Ureter (tissue), 1 donor: ENCODE results near the gene CBFA2T3. TPM values are rescaled to one million over a fixed set of nuclear protein-coding genes. Genes with fewer than 3 reads are reported as not detected.
"Not testable (repeated sequence)": the region's sequence is repeated elsewhere in the genome, so short reads cannot be mapped to it uniquely, and the experiment has no call there.

Experiments
- DNase-seq: peaks from one replicate; pipeline ENCODE4 v3.0.0-alpha.2; 2020; ENCODE audit warnings: low spot score
- total RNA-seq: library from RNA; stranded (reverse); gene quantifications from one replicate; pipeline ENCODE4 v1.2.4, GENCODE V29; 2023
- donor health status: DM: yes; HTN: yes; CAD: no.

Gene CBFA2T3
- 11.2 TPM for total RNA-seq

DNA sequence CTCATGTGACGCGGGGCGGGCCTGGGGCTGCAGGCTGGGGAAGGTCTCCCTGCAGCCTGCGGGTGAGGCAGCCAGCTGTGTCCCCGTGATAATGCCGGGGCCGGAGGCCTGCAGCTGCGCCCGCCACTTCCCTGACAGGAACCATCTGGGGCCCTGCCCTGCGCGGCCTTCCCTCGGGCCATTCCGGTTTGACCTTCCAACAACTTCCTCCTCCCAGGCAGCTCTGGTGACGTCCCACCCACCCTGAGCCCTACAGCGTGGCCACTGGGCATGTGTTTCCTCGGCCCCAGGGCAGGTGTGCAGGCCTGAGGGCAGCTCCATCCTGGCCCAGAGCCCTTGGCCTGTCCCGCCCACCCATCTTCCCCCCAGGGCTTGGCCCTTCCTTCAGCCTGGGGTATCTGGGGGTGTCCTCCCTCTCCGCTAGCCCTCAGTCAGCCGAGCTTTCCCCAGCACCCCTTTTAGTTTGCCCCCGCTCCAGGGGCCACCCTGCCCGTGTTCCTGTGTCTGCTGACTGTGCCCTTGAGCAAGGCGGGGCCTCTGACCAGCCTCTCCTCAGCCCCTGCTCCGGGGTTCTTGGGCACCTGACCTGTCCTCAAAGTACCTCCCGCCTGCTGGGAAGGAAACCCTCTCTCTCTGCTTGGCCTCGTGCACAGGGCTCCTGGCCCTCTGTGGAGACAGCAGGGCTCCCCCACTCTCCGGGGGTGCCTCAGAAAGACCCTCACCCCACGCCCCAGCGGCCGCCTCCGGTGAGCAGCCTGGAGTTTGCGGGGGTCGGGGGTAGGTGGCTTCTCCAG is at the start of gene CBFA2T3:
CBFA2T3 (minus strand) TSS at position 190 of the 794 bp plus-strand sequence. CDS start 400 bp downstream, outside the sequence.
- peak; percentile 67 for DNase-seq

DNA sequence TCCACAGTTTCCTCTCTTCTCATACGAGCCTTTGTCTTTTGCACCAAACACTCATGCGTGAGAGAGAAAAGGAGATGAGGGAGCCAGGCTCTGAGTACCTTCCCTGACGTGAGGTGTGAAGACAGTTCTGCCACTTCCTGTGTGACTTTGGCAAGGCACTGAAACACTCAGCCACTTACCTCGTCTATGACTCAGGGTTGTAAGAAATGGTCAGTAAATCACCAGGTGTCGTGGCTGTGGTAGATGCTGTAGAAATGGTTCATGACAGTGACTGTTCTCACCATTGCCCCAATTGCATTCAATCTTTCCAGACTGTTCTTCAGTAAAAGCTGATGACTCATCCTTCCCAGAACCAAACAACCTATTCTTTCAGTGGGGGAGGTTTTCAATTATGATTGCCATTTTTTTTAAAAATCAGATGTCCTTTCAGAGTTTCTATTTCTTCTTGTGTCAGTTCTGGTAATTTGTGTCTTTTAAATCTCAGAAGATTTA is 49.2 kb upstream of the CBFA2T3 start:
- DNase-seq = no peak

DNA sequence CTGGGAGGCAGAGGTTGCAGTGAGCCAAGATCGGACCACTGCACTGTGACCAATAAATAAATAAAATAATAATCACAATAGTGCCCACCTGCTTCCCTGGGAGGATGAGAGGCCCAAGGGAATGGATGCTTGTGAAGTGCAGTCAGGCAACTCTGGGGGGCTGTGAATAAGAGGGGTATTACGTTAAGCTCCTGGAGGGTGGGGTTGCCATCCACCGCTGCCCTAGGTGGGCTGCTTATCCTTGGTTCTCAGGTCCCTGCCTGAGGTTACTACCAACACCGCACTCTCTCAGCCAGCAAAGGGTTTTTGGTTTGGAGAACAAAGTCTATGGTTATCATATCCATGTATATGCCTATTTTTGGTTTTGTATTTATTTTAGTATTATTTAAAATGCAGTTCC is 48.6 kb upstream of the CBFA2T3 start:
- DNase-seq = no peak

DNA sequence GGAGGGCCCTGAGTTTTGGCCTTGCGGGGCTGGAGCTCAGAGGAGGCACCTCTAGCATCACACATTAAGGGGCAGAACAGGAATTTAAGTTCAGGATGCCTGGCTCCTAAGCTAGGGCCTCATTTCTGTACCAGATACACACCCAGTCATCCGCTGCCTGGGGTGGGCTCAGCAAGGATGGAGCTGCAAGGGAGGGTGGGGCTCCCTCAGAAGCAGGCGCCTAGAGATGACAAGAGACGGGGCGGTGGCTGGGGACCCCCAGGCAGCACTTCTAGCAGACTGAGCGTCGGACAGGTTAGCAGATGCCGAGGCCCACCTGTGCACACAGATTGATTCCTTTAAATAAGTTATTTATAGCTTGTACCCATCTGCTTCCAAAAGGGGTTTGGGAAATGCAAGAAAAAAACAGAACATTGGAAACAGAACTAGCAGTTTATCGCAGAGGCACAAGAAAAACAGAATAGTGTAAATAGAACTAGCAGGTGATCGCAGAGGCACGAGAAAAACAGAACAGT is 47.6 kb upstream of the CBFA2T3 start:
- no peak for DNase-seq

DNA sequence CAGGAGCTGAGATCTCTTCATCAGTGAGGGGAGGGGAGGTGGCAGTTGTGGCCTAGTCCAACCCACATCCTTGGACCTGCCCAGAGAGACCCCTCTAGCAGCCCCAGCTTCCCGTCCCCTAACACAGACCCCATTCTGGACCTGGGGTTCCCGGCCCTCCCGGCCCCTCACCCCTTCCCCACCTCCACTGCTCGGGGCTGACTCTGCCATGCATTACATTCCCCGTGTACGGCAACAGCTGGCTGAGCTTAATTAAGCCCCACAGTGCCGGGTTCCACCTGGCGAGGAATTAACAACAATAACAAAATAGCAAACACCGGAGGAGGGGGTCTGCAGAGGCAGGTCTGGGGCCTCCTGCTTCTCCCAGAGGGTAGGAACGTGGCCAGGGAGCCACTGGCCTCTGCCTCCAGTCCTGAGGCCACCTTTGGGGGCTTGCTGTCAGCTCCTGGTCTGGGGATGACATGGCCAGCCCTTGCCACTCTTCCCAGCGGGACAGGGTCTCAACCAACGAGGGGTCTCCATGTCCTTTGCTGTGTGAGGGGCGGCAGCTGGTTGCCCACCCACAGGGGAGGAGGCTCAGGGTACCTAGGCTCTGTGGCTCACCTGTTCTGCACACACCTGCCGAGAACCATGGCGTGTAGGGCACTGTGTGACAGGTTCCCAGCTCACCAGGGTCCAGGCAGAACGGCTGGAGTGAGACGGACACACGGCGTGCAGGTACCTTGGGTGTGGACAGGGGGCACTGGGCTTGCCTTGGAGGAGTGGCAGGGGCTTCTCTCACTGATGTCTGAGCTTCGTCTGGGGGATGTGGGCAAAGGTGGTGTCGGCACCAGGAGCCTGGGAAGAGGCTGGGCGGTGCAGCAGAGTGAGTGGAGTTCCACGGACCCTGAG is 46.9 kb upstream of the CBFA2T3 start:
- no peak for DNase-seq

DNA sequence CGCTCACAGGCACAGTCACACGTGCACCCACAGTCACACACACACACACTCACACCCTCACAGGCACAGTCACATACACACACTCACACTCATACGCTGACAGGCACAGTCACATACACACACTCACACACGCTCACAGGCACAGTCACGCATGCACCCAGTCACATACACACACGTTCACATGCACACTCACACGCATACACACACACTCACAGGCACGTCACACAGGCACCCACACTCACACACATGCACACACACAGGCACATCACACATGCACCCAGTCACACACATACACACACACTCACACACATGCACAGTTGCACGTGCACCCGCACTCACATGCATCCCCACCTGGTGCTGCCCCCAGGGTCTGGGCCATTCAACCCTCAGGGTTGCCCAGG is 46.1 kb upstream of the CBFA2T3 start:
- no peak for DNase-seq

DNA sequence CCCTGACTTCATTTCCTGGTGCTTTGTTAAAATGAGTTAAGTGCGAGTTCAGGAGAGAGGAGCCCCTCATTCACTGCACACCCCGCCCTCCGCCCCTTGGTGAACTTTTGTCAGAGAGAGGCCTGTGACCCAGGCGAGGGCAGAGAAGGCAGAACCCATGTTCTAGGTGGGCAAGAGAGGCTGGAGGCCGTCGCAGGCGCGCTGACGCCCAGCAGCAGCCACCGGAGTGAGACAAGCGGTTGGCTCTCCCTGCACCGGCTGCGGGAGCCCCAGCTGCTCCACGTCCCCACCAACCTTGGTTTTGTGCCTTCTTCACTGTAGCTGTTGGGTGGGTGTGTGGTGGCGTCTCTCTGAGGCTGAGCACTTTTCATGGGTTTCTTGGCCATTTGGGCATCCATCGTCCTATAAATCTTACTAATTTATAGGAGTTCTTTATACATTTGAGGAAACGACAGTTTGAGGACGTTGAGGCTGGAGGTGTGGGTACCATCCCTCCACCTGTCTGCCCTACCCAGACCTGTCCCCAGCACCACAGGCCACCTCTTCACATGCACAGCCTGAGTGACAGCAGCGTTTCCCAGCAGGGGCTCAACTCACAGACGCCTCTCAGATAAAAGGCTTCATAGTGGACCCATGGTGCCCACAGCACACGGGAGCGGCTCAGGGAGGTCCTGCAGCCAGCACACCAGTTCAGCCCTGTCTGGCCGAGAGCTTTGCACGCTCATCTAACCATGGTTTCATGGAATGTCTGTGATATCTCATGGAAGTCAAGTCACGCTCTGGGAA is 45.2 kb upstream of the CBFA2T3 start:
- DNase-seq = no peak

DNA sequence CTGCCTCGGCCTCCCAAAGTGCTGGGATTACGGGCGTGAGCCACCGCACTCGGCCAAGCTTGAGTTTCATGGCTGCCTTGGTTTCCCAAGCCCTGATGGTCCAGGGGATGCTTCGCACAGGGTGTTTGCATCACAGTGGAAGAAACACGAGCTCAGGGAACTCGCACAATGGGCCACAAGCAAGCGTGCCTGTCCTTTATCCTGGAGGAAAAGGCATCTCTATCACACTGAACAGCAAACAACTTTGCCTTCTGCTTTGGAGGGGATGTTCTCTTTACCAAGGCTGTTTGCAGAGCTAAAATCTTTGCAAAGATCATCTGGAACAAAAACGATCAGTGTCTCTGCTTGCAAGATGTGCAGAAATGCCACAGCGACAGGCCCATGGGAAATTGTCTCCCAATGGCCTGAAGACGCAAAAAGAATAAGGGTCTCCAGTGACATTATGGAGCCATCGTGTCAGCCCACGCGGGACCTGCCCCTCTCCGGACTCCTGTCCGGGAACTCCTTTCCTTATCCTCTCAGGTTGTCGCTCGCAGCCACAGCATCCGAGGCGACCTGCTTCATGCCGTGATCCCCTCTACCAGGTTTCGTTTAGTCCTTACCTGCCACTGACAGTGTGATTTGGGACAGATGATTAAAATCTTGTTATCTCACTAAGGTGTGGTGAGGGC is 44.1 kb upstream of the CBFA2T3 start:
- no peak for DNase-seq

DNA sequence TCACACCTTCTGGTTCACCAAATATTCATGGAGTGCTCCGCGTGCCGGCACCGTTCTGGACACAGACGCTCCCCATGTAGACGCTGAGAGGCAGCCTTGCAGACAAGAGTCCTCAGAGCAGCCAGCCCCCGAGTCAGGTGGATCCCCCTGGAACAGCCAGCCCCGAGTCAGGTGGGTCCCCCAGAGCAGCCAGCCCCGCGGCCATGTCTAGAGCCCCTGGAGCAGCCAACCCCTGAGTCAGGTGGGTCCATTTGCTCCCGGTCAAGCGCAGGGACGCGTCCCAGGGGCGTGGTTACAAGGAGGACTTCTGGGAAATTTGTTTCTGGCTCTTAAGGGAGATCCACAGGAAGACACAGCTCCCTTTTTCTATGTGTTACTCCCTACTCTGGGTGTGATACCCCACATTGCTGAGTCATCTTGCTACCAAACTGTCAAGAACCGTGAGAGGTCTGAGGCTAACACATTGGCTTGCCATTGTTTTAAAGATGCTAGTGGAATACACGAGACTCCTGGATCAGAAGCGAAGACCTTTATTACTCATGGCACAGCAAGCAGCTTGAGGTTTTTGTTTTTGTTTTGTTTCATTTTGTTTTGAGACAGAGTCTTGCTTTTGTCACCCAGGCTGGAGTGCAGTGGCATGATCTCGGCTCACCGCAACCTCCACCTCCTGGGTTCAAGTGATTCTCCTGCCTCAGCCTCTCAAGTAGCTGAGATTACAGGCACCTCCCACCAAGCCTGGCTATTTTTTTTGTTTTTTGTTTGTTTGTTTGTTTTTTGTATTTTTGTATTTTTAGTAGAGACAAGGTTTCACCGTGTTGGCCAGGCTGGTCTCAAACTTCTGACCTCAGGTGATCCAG is 43.3 kb upstream of the CBFA2T3 start:
- no peak for DNase-seq

DNA sequence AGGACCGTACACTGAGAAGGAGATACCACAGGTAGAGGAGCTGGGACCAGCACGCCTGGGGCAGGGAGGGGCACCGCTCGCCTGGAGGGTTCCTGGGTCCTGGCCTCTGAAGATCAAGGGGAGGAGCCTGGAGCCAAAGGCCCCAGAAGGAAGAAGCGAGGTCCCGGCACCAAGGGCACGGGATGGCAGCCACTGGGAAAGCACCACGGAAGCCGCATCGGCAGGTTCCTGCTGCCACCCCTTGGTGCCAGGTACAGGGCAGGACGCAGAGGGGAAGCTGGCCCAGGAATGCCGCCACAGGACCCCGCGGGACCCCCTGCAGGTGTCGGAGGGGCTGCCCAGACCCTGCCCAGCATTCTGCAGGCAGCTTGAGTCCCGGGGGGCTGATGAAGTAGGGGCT is 42.5 kb upstream of the CBFA2T3 start:
- DNase-seq = no peak

DNA sequence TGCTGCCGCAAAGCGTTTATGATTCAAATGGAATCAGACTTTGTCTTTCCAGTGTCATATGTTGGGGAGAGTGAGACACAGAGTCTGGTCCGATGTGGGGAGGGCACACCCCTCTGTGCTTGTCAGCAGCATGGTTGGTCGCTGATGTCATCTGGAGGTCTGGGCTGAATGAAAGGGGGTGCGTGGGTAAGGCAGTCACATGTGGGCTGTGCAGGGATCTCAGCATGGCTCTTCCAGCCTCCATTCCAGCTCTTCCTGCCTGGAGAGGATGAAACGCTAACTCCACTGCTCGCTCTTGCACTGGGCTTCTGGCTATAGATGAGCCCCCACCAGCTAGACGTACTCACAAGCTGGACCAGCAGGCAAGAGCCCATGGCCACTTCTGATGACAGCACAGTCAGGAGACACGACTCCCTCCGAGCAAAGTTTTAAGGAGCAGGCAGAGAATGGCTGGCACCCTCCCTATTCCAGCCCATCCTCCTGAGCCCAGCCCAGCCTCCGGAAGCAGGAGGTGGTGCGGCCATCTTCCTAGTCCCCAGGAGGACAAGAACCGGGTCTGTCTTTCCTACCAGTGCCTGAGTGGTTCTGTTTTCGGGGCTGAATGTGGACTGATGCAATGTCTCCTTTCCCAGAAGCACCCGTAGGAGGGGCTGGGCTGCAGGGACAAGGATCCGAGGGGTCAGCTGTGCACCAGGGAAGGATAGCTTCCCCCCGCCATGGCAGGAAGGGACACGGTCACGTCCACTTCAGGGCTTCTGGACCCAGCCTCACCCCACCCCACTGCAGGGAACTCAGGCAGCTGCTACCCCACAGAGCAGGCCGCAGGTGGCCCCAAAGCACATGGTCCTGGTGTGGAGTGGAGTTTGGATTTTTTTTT is 41.5 kb upstream of the CBFA2T3 start:
- no peak for DNase-seq

DNA sequence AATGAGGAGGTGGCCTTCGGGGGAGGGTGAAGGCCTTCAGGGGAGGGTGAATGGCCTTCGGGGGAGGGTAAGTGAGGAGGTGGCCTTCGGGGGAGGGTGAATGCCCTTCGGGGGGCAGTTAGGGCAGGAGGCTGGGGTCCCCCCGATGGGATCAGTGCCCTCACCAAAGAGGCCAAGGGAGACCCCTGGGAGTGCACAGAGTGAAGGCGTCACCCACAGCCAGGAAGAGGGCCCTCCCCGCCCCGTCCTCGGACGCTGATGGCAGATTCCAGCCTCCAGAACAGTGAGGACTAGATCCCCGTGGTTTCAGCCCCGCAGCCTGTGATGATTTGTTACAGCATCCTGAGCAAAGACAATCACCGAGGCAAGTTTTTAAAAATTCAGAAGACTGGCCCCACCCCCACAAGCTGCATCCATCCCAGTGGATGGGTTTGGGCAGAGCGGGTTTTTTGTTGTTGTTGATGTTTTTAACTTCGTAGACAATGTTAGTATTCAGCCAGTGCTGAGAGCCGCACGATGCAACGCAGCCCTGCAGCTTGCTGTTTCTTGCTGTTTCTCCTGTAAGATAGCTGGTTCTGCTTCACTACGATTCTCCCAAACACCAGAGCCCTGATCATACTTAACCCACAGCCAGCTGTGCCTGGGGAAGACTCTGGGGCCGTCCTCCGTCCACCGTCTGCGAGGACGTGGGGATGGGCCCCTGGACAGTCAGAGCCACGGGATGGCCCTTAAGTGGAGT is 40.7 kb upstream of the CBFA2T3 start:
- DNase-seq = no peak

DNA sequence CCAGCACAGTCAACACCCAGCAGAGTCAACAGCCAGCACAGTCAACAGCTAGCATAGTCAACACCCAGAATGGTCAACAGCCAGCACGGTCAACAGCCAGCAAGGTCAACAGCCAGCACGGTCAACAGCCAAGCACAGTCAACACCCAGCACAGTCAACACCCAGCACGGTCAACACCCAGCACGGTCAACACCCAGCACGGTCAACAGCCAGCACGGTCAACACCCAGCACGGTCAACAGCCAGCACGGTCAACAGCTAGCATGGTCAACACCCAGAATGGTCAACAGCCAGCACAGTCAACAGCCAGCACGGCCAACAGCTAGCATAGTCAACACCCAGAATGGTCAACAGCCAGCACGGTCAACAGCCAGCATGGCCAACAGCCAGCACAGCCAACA is 39.6 kb upstream of the CBFA2T3 start:
- DNase-seq = not testable (repeated sequence)

DNA sequence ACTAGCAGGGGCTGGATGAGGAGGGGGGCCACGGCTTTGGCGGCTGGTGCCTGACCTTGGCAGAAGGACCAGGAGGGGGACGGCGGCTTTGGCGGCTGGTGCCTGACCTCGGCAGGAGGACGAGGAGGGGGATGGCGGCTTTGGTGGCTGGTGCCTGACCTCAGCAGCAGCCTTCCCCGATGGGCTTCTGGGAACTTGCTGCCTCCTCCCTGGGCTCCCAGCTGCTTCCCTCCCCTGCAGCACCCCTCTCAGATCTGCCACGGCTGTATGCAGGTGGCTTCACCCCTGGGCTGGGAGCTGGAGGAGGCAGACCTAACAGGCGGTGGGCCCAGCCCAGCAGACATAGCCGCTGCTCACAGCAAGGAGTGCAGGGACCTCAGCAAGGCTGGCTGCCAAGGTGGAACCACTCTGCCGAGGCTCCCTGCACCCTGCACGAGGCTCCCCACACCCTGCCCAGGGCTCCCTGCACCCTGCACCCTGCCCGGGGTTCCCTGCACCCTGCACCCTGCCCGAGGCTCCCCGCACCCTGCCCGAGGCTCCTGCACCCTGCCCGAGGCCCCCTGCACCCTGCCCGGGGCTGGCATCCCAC is 38.4 kb upstream of the CBFA2T3 start:
- no peak for DNase-seq

DNA sequence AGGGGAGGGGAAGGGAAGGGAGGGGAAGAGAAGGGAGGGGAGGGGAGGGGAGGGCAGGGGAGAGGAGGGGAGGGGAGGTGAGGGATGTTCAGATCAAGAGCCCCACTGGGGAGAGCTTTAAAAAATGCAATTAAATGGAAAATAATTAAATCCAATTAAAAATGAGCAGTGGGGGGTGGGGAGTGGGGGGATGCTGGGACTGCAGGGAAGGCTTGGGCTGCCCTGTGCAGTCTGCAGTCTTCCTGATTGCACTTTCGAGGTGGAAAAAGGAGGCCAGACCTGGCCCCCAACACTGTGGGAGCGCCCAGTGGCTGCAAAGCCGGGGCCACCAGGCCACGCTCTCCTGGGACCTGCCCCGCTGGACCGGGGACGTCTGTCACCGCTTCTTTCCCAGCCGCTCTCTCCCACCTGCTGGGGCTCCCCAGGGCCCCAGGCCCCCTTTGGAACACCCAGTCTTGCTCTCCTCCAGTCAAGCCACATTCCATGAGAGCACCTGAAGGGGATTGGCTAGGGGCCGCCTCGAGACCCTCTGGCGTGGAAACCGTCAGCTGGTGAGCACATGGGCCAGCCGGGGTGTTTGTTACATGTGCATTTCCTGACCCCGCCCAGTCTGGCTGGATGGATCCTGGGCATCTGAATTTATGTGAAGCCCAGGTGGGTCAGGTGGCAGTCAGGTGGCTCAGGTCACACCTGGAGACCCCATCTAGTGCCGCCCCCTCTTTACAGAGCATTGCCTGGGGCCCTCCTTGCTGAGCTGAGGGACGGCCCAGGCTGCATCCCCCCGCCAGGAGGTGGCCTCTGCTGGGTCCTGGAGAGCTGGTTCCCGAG is 37.6 kb upstream of the CBFA2T3 start:
- DNase-seq = no peak

DNA sequence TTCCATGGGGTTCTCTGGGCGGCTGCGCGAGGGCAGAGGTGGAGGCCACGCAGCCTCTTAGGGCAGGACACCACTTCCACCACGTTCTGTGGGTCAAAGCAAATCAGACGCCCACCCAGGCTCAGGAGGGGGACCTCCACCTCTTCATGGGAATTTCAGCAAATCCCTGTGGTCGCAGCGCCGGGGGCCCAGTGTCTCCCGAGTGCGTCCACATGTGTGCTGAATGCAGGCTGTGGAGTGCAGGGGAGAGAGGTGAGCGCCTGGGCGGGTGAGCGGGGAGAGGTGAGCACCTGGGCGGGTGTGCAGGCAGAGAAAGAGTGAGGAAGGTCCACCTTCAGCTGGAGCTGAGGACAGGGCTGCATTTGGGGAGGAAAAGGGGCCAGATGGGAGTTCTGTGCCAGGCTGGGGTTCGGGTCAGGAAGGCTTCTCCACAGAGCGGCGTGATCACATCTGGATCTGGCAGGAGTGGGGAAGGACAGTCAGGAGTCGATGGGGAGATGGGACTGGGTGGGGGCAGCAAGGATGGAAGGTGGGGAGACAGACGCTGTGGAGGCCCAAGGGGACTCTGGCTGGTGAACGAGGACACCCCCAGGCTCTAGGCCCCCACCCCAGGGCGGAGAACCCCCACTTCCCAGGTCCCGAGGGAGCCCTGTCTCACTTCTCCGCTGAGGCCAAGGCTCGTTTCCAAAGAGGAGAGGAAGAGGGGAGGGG is 36.8 kb upstream of the CBFA2T3 start:
- DNase-seq = no peak
